ENCODE data around the gene TNFSF10.

Gene TNFSF10

GRCh38 chr3:172530566-172530965 is 7.3 kb upstream of the TNFSF10 start:
- Histone ChIP-seq H3K27ac (ENCODE audit: low read length) (no peak overlapping the region), H4K20me1 (ENCODE audit: insufficient read depth, low read length) (no peaks in the 10 kb centered on the region), H3K4me2 (ENCODE audit: low read depth, low read length) (no peak overlapping the region), H3K4me1 (ENCODE audit: low read length) (no peaks in the 10 kb centered on the region), H3K9me3 (replicated peaks; ENCODE audit: insufficient read depth, low read length) (no peaks in the 10 kb centered on the region), H3K4me3 (ENCODE audit: low read length) (no peak overlapping the region), H3K79me2 (ENCODE audit: low read length) (no peaks in the 10 kb centered on the region), H3K9ac (ENCODE audit: low read length) (no peak overlapping the region), H3K36me3 (replicated peaks; ENCODE audit: insufficient read depth, low read length) (no peaks in the 10 kb centered on the region), H2AFZ (ENCODE audit: low read length) (no peak overlapping the region), H3F3A (ENCODE audit: insufficient read depth, low read length) (no peaks in the 10 kb centered on the region), H3K9me2 (replicated peaks; ENCODE audit: insufficient read depth, low read length) (no peaks in the 10 kb centered on the region), H3K27me3 (replicated peaks; ENCODE audit: insufficient read depth, low read length) (no peaks in the 10 kb centered on the region)
- TF ChIP-seq EZH2 (optimal IDR thresholded peaks at IDR 0.05; ENCODE audit: low read depth, low read length) (no peak), EZH2phosphoT487 (IDR thresholded peaks at IDR 0.05; ENCODE audit: low read length) (no peak), CTCF (IDR thresholded peaks at IDR 0.05; ENCODE audit: low read length) (no peak)
- DNase-seq, result no peak

- Histone ChIP-seq H3K4me1 (ENCODE audit: low read length) (no peaks in the 10 kb centered on the region), H2AFZ (ENCODE audit: low read length) (no peak overlapping the region), H4K20me1 (ENCODE audit: insufficient read depth, low read length) (no peaks in the 10 kb centered on the region), H3K9me3 (replicated peaks; ENCODE audit: insufficient read depth, low read length) (no peaks in the 10 kb centered on the region), H3K79me2 (ENCODE audit: low read length) (no peaks in the 10 kb centered on the region), H3K9ac (ENCODE audit: low read length) (no peak overlapping the region), H3K36me3 (replicated peaks; ENCODE audit: insufficient read depth, low read length) (no peaks in the 10 kb centered on the region), H3F3A (ENCODE audit: insufficient read depth, low read length) (no peaks in the 10 kb centered on the region), H3K9me2 (replicated peaks; ENCODE audit: insufficient read depth, low read length) (no peaks in the 10 kb centered on the region), H3K4me2 (ENCODE audit: low read depth, low read length) (no peak overlapping the region), H3K27me3 (replicated peaks; ENCODE audit: insufficient read depth, low read length) (no peaks in the 10 kb centered on the region), H3K4me3 (ENCODE audit: low read length) (no peak overlapping the region), H3K27ac (ENCODE audit: low read length) (no peak overlapping the region)
- no peak for DNase-seq
- no peak for TF ChIP-seq EZH2 (optimal IDR thresholded peaks at IDR 0.05; ENCODE audit: low read depth, low read length)
- no peak for TF ChIP-seq EZH2phosphoT487 (IDR thresholded peaks at IDR 0.05; ENCODE audit: low read length)
- no peak for TF ChIP-seq CTCF (IDR thresholded peaks at IDR 0.05; ENCODE audit: low read length)
These were observed 6.9 kb upstream of the TNFSF10 start for GRCh38 chr3:172530101-172530561.

GRCh38 chr3:172528677-172529076 is 5.4 kb upstream of the TNFSF10 start:
- TF ChIP-seq EZH2phosphoT487 (IDR thresholded peaks at IDR 0.05; ENCODE audit: low read length) (no peak), EZH2 (optimal IDR thresholded peaks at IDR 0.05; ENCODE audit: low read depth, low read length) (no peak), CTCF (IDR thresholded peaks at IDR 0.05; ENCODE audit: low read length) (no peak)

More at GRCh38 chr3:172528677-172529076, 5.4 kb upstream of the TNFSF10 start:
- no peak for DNase-seq
- H3K27me3 ChIP-seq (replicated peaks; ENCODE audit: insufficient read depth, low read length), result no peaks in the 10 kb centered on the region
- H3K9me3 ChIP-seq (replicated peaks; ENCODE audit: insufficient read depth, low read length), result no peaks in the 10 kb centered on the region
- H3K9ac ChIP-seq (ENCODE audit: low read length), result no peak overlapping the region
- H4K20me1 ChIP-seq (ENCODE audit: insufficient read depth, low read length), result no peaks in the 10 kb centered on the region
- peaks cover 3% of the 10 kb centered on the region; the same call in 1 of the 2 replicates for H3F3A ChIP-seq (ENCODE audit: insufficient read depth, low read length)
- no peak overlapping the region for H3K4me2 ChIP-seq (ENCODE audit: low read depth, low read length)
- H3K4me1 ChIP-seq (ENCODE audit: low read length), result peaks cover 5% of the 10 kb centered on the region
- no peak overlapping the region for H2AFZ ChIP-seq (ENCODE audit: low read length)
- H3K36me3 ChIP-seq (replicated peaks; ENCODE audit: insufficient read depth, low read length), result no peaks in the 10 kb centered on the region
- no peaks in the 10 kb centered on the region for H3K9me2 ChIP-seq (replicated peaks; ENCODE audit: insufficient read depth, low read length)
- H3K79me2 ChIP-seq (ENCODE audit: low read length), result no peaks in the 10 kb centered on the region
- no peak overlapping the region for H3K27ac ChIP-seq (ENCODE audit: low read length)
- no peak overlapping the region for H3K4me3 ChIP-seq (ENCODE audit: low read length)

Measured in MM.1S (cell line).